Trophoblast cell (in vitro differentiated cells and primary cell): Measurements from ENCODE around the gene CCDC197. TPM values are rescaled to one million over a fixed set of nuclear protein-coding genes. Genes with fewer than 3 reads are reported as not detected.

Source experiments
- DNase-seq, 2 donors: peaks; one replicate each; pipeline ENCODE4 v3.0.0-alpha.2; 2016
- H2AFZ ChIP-seq: 2 replicates; pipeline ENCODE4 v1.6.1; 2013; ENCODE audit warnings: low read length, moderate library complexity, mild to moderate bottlenecking; ENCODE audit not compliant: insufficient read depth, poor library complexity
- H2AK5ac ChIP-seq: 2 replicates; pipeline ENCODE4 v1.6.1; 2013; ENCODE audit warnings: mild to moderate bottlenecking, low read length
- H2BK120ac ChIP-seq: 2 replicates; pipeline ENCODE4 v1.6.1; 2013; ENCODE audit warnings: low read length, mild to moderate bottlenecking, moderate library complexity; ENCODE audit not compliant: insufficient read depth, poor library complexity
- H2BK12ac ChIP-seq: 2 replicates; pipeline ENCODE4 v1.6.1; 2013; ENCODE audit warnings: mild to moderate bottlenecking, low read length, moderate library complexity
- H2BK5ac ChIP-seq: 2 replicates; pipeline ENCODE4 v1.6.1; 2013; ENCODE audit warnings: low read length, low read depth, moderate library complexity, mild to moderate bottlenecking; ENCODE audit not compliant: poor library complexity
- H3K14ac ChIP-seq: 2 replicates; pipeline ENCODE4 v1.6.1; 2013; ENCODE audit warnings: mild to moderate bottlenecking, low read length
- H3K18ac ChIP-seq: 2 replicates; pipeline ENCODE4 v1.6.1; 2013; ENCODE audit warnings: mild to moderate bottlenecking, low read length
- H3K23ac ChIP-seq: 2 replicates; pipeline ENCODE4 v1.6.1; 2013; ENCODE audit warnings: low read length
- H3K27ac ChIP-seq: 2 replicates; pipeline ENCODE4 v1.5.1; 2013; ENCODE audit warnings: low read depth, mild to moderate bottlenecking, inconsistent platforms, low read length, moderate library complexity
- H3K27me3 ChIP-seq: 2 replicates; pipeline ENCODE4 v1.6.1; 2013; ENCODE audit warnings: inconsistent platforms, mild to moderate bottlenecking, low read length, moderate library complexity; ENCODE audit not compliant: insufficient read depth
- H3K36me3 ChIP-seq, 2 experiments: 1 replicate in 1 of 2; 2 replicates in 1 of 2; pipeline ENCODE4 v1.6.1; 2013; ENCODE audit warnings: low read length in 2 of 2, mild to moderate bottlenecking in 2 of 2, moderate library complexity in 1 of 2; ENCODE audit not compliant: insufficient read depth in 2 of 2, control insufficient read depth in 1 of 2
- H3K4ac ChIP-seq: 2 replicates; pipeline ENCODE4 v1.6.1; 2013; ENCODE audit warnings: low read depth, mild to moderate bottlenecking, low read length, moderate library complexity
- H3K4me1 ChIP-seq, 2 experiments: 1 replicate in 1 of 2; 2 replicates in 1 of 2; pipeline ENCODE4 v1.6.1; 2013; ENCODE audit warnings: low read length in 2 of 2, mild to moderate bottlenecking in 2 of 2, moderate library complexity in 1 of 2; ENCODE audit not compliant: insufficient read depth in 2 of 2, control insufficient read depth in 1 of 2
- H3K4me2 ChIP-seq: 2 replicates; pipeline ENCODE4 v1.6.1; 2013; ENCODE audit warnings: inconsistent platforms, mild to moderate bottlenecking, low read length, moderate library complexity
- H3K4me3 ChIP-seq: 2 replicates; pipeline ENCODE4 v1.5.1; 2013; ENCODE audit warnings: mild to moderate bottlenecking, low read depth, low read length, inconsistent platforms
- H3K79me1 ChIP-seq: one replicate; pipeline ENCODE4 v1.6.1; 2013; ENCODE audit warnings: low read length
- H3K79me2 ChIP-seq: 2 replicates; pipeline ENCODE4 v1.6.1; 2013; ENCODE audit warnings: low read length, mild to moderate bottlenecking; ENCODE audit not compliant: control insufficient read depth, insufficient read depth, poor library complexity
- H3K9ac ChIP-seq: 2 replicates; pipeline ENCODE4 v1.6.1; 2013; ENCODE audit warnings: mild to moderate bottlenecking, low read length
- H3K9me3 ChIP-seq: 2 replicates; pipeline ENCODE4 v1.6.1; 2013; ENCODE audit warnings: low read depth, mild to moderate bottlenecking, control low read depth, inconsistent platforms, low read length; ENCODE audit not compliant: insufficient read depth
- H4K12ac ChIP-seq: 2 replicates; pipeline ENCODE4 v1.6.1; 2013; ENCODE audit warnings: low read depth, mild to moderate bottlenecking, low read length, moderate library complexity
- H4K8ac ChIP-seq: 2 replicates; pipeline ENCODE4 v1.6.1; 2013; ENCODE audit warnings: low read depth, mild to moderate bottlenecking, low read length, moderate library complexity
- H4K91ac ChIP-seq: one replicate; pipeline ENCODE4 v1.6.1; 2013; ENCODE audit warnings: low read depth, mild to moderate bottlenecking, low read length, moderate library complexity
- WGBS: extraction: QIAGEN DNeasy Blood & Tissue Kit; methylation state at CpG from one replicate; pipeline ENCODE4 v1.1.7; 2013; ENCODE audit warnings: missing lambda C conversion rate; ENCODE audit not compliant: insufficient read length, insufficient coverage; ENCODE audit errors: extremely low coverage; 5-methylcytosine and 5-hydroxymethylcytosine counted together
- polyA plus RNA-seq: library from polyadenylated mRNA; stranded (reverse); fragments of 200-250 nt; gene quantifications from 2 replicates; pipeline ENCODE4 v1.2.3, GENCODE V29; 2013

The CCDC197 gene
- 0.03 TPM in 1 of 2 replicates, not detected in the other for polyA plus RNA-seq

DNA sequence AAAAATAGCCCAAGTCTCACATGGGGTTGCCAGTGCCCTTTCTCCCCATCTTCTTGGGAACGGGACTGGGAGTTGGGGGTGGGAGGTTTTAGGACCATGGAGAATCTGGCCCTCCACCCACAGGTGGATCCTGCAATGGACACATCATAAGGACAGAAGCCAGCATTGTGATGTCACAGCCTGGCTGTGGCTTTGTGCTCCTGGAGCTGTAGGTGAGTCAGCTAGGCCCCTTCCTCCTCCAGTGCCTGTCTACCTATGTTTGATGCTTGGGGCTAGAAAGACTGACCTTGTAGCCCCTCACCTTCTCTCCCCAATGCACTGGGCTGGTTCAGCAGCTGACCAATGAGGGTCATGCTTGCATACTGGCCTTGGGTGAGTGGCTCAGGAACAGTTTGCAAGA is at the start of gene CCDC197:
TSS of gene CCDC197 (plus strand) at position 220 of the 400 bp plus-strand sequence. CDS start 831 bp downstream, outside the sequence.
- no peak within 1 kb of the TSS for H4K8ac ChIP-seq
- H3K27ac ChIP-seq, result no peak within 1 kb of the TSS
- no peak for DNase-seq
- no peak within 1 kb of the TSS for H4K91ac ChIP-seq
- no peak within 1 kb of the TSS for H3K9ac ChIP-seq
- H3K4me2 ChIP-seq, result no peak within 1 kb of the TSS
- no peak within 1 kb of the TSS for H2BK5ac ChIP-seq
- H2BK12ac ChIP-seq, result no peak within 1 kb of the TSS
- H3K79me1 ChIP-seq, result no peaks in the 10 kb centered on the region
- no peak within 1 kb of the TSS for H2AFZ ChIP-seq
- H3K4me3 ChIP-seq, result no peak within 1 kb of the TSS
- no peak within 1 kb of the TSS for H3K18ac ChIP-seq
- no peaks in the 10 kb centered on the region for H3K27me3 ChIP-seq
- no CpG with 5 or more reads among the region's 1 CpG for WGBS
- no peaks in the 10 kb centered on the region for H3K9me3 ChIP-seq
- H2BK120ac ChIP-seq, result no peak within 1 kb of the TSS
- H3K36me3 ChIP-seq, result no peaks in the 10 kb centered on the region
- H3K79me2 ChIP-seq, result no peaks in the 10 kb centered on the region
- H3K23ac ChIP-seq, result no peak within 1 kb of the TSS
- H3K14ac ChIP-seq, result no peak within 1 kb of the TSS
- H3K4me1 ChIP-seq, result peaks cover 0 to 6% of the 10 kb centered on the region in 2 experiments
- H4K12ac ChIP-seq, result no peak within 1 kb of the TSS
- H3K4ac ChIP-seq, result no peak within 1 kb of the TSS
- no peak within 1 kb of the TSS for H2AK5ac ChIP-seq

DNA sequence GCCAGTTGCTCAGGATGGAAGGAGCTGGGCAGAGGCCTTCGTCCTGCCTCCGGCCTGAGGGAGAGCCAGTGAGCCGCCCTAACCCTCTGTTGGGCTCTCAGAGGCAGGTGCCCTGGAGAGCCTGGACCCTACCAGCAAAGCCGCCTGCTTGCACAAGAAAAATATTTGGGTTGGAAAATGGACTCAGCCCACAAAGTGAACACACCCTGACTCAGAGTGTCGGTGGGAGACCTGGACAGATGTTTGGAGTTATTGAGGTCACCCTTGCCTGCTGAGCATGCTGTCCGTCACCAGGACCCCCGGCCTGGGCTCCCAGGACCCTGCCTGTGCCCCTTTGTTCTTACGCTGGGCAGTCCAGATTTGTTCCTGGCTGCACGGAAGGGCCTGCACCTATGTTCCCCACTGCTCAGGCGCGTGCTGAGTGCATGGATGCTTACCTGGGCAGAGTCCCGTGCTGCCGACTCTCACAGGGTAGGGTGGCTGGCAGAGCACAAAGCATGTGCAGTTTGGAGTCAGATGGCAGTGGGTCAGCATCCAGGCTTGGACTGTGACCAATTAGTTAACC is 47.5 kb upstream of the CCDC197 start:
- no peak overlapping the region for H4K91ac ChIP-seq
- no peaks in the 10 kb centered on the region for H3K36me3 ChIP-seq
- no peak overlapping the region for H2AFZ ChIP-seq
- no peak overlapping the region for H2BK120ac ChIP-seq
- DNase-seq, result no peak
- H3K9me3 ChIP-seq, result peaks cover 5% of the 10 kb centered on the region
- H3K79me2 ChIP-seq, result no peaks in the 10 kb centered on the region
- H2AK5ac ChIP-seq, result no peak overlapping the region
- no peak overlapping the region for H3K4ac ChIP-seq
- no peak overlapping the region for H3K4me3 ChIP-seq
- H2BK5ac ChIP-seq, result no peak overlapping the region
- no peak overlapping the region for H3K18ac ChIP-seq
- H4K8ac ChIP-seq, result no peak overlapping the region
- H3K79me1 ChIP-seq, result no peaks in the 10 kb centered on the region
- no peak overlapping the region for H3K14ac ChIP-seq
- H4K12ac ChIP-seq, result no peak overlapping the region
- no peaks in the 10 kb centered on the region for H3K27me3 ChIP-seq
- H3K4me1 ChIP-seq, result peaks cover 4 to 14% of the 10 kb centered on the region in 2 experiments
- WGBS, result no CpG with 5 or more reads among the region's 13 CpGs
- H3K4me2 ChIP-seq, result no peak overlapping the region
- H3K23ac ChIP-seq, result no peak overlapping the region
- no peak overlapping the region for H2BK12ac ChIP-seq
- no peak overlapping the region for H3K27ac ChIP-seq
- H3K9ac ChIP-seq, result no peak overlapping the region

DNA sequence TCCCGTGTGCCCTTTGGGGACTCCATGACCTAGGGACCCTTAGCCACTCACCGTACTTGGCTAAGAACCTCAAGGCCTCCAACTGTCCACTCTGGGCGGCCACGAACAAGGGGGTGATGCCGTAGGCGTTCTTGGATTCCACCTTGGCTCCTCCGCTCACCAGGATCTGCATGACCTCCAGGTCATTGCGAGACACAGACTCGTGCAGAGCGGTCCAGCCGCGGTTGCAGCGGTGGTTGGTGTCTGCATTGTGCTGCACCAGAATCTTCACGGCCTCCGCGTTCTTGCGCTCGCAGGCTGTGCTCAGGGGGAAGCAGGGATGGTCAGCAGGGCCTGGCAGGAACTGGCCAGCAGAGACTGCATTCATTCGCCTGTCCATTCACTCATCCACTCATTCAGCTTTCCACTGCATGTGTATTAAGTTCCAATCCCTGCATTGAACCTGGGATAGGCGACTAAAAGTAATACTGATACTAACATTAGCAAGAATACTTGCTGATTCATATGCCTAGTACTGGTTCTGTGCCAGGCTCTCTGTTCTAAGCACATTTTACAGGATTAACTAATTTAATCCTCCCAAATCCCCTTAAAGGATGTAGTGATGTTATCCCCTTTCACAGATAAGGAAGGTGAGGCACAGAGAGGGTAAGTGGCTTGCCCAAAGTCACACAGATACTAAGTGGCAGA is 46.0 kb upstream of the CCDC197 start:
- no CpG with 5 or more reads among the region's 20 CpGs for WGBS
- no peak overlapping the region for H3K9ac ChIP-seq

DNA sequence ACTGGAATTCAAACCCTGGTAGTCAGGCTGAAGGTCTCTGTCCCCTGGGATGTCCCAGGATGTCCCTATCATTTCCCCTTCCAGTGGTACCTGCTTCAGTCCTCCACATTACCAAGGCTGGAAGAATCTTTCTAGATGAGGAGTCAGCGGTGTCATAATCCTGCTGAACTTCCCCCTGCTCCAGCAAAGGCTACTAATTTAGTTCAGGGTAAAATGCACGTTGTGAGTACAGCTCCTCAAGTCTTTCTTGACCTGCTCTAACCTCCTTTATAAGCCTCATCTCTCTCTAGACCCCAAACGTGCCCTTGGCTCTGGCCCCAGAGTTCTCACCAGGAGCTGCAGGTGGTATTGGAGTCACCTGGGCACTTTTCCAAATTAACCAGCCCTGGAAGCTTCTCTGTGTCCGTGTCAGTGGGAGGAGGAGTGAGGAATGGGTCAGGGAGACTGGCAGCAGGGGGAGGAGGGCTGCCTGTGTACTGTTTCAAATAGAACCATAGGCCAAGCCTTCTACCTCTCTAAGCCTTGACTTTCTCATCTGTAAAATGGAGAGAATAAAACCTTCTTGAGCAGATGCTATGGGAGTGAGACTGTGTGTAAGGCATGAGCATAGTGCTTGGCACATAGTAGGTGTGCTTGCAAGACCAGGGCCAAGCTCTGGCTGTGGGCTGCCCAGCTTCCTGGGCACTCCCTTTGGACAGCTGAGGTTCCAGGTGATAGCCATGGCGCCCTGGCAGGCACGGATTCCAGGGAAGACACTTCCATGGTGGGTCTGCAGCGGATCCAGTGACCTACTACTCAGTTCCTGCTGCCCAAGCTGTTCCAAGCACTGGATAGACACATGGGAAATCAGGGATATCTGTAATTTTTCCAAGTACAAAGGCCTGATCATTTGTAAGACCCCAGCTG is 45.2 kb upstream of the CCDC197 start:
- no peak overlapping the region for H3K4me2 ChIP-seq
- H3K18ac ChIP-seq, result no peak overlapping the region
- H3K36me3 ChIP-seq, result no peaks in the 10 kb centered on the region
- no peak overlapping the region for H3K9ac ChIP-seq
- no peak overlapping the region for H3K14ac ChIP-seq
- no peak overlapping the region for H3K4ac ChIP-seq
- no peak overlapping the region for H2BK12ac ChIP-seq
- no peaks in the 10 kb centered on the region for H3K79me1 ChIP-seq
- H3K9me3 ChIP-seq, result peaks cover 5% of the 10 kb centered on the region
- no peak overlapping the region for H4K8ac ChIP-seq
- H2AFZ ChIP-seq, result no peak overlapping the region
- no peak overlapping the region for H2AK5ac ChIP-seq
- no peak for DNase-seq
- peaks cover 0 to 14% of the 10 kb centered on the region in 2 experiments for H3K4me1 ChIP-seq
- H4K91ac ChIP-seq, result no peak overlapping the region
- H2BK120ac ChIP-seq, result no peak overlapping the region
- H3K23ac ChIP-seq, result no peak overlapping the region
- no peaks in the 10 kb centered on the region for H3K79me2 ChIP-seq
- H4K12ac ChIP-seq, result no peak overlapping the region
- no peak overlapping the region for H3K27ac ChIP-seq
- no peak overlapping the region for H2BK5ac ChIP-seq
- no peak overlapping the region for H3K4me3 ChIP-seq
- no peaks in the 10 kb centered on the region for H3K27me3 ChIP-seq
- WGBS, result no CpG with 5 or more reads among the region's 7 CpGs

More for the DNA sequence above, 46.0 kb upstream of the CCDC197 start:
- Histone ChIP-seq H3K36me3 (no peaks in the 10 kb centered on the region), H3K4me3 (no peak overlapping the region), H4K8ac (no peak overlapping the region), H3K23ac (no peak overlapping the region), H3K4ac (no peak overlapping the region), H2AK5ac (no peak overlapping the region), H4K12ac (no peak overlapping the region), H2BK5ac (no peak overlapping the region), H3K27ac (no peak overlapping the region), H3K4me1 (peaks cover 2 to 16% of the 10 kb centered on the region in 2 experiments), H2AFZ (no peak overlapping the region), H3K9me3 (peaks cover 5% of the 10 kb centered on the region), H3K4me2 (no peak overlapping the region), H2BK12ac (no peak overlapping the region), H4K91ac (no peak overlapping the region), H2BK120ac (no peak overlapping the region), H3K18ac (no peak overlapping the region), H3K14ac (no peak overlapping the region), H3K79me1 (no peaks in the 10 kb centered on the region), H3K27me3 (no peaks in the 10 kb centered on the region), H3K79me2 (no peaks in the 10 kb centered on the region)
- no peak for DNase-seq
